Cortex of kidney (tissue), 1 donor: ENCODE data around the gene ANKMY2.
"Not testable (repeated sequence)": the region's sequence is repeated elsewhere in the genome, so short reads cannot be mapped to it uniquely, and the experiment has no call there.

Source experiments
- DNase-seq: peaks from one replicate; lab custom pipeline; 2025; lab: John Stamatoyannopoulos, UW

ANKMY2 gene

GRCh38 chr7:16626388-16626787 lies 19.2 kb downstream of the ANKMY2 start:
- DNase-seq, result no peak

GRCh38 chr7:16619979-16620408 lies 25.6 kb downstream of the ANKMY2 start:
- DNase-seq, result no peak

GRCh38 chr7:16616542-16616941 lies 29.0 kb downstream of the ANKMY2 start:
- no peak for DNase-seq

- no peak for DNase-seq
These were observed 29.4 kb downstream of the ANKMY2 start for GRCh38 chr7:16616122-16616521.

DNA sequence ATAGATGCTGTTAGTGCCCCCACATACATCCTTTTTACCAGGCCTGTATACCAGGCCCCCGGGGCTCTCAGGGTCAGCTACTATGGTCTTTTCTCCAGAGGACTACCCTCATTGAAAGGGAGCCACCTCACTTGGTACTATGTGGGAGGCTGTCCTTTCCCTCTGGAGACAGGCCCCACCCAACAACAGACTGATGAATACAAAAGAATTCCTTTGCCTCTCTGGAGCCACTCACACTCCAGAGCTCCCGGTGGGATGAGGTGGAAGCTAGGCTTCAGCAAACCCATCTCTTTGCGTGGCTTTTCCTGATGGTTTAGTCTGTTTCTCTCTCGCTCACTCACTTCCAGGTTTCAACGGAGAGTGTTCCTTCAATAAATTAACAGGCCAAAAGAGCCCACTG lies 30.3 kb downstream of the ANKMY2 start:
- DNase-seq, result no peak

DNA sequence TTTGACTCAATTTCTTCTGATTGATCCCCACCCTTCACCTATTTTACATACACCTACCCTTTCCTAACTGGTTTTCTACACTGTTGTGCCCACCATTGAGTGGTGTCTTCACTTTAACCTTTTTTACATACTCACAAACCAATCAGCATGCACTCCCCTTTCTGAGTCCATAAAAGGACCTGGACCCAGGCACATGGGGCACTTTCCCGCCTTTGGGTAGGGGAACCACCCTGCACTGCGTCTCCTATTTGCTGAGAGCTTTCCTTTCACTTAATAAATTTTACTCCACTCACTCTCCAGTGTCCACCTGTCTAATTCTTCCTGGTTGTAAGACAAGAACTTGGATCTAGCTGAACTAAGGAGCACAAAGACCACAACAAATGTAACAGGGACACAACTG lies 33.8 kb downstream of the ANKMY2 start:
- DNase-seq, result no peak

GRCh38 chr7:16609842-16610450 lies 35.6 kb downstream of the ANKMY2 start:
- DNase-seq, result no peak

DNA sequence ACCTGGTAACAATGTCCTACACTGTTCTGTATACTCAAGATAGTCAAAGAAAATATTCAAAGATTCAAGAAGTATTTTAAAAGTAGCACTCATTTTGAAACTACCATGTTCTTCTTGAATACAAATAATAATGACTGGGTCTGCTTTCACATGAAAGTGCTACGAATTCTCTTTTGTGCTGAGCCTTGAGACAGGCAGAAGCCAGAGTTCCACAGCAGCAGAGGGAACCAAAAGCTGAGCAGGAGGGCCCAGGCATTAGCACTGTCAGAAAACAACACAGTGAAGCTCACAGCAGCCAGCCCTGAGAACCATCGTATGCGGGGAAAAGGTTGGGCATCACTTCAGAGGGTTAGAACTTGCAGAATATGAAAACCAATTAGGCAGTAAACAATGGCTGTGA lies 38.9 kb downstream of the ANKMY2 start:
- DNase-seq, result no peak

DNA sequence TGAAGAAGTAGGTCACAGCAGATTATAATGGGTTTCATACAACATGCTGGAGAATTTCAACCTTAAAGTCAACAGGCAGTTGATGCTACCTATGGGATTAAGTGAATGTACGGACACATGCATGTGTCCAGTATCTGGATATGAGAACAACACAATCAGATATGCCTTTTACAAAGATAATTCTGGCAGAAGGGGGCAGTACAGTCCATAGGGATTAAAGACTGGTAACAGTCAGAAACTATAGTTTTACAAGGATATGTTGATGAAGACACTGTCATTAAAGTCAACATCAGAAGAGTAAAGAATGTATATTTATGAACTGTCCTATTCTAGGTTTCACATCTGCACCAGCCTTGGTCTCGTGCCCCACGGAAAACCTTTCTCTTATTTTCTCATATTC lies 41.5 kb downstream of the ANKMY2 start:
- DNase-seq, result no peak

DNA sequence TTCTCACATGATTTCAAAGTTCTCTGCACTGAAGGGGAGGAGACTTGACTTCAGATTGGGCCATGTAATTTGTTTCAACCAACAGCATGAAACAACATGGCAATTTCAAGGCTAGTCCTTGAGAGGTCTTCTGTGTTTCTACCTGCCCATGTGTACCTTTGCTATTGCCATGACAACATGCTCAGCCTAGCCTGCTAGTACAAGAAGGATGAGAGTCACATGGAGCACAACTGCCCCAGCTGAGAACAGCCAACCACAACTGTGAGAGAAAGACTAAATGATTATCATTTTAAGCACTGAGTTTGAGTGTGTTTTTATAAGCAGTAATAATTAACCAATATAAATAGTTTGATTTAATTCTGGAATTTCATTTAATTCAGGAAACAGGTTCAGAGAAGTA lies 41.9 kb downstream of the ANKMY2 start:
- no peak for DNase-seq

DNA sequence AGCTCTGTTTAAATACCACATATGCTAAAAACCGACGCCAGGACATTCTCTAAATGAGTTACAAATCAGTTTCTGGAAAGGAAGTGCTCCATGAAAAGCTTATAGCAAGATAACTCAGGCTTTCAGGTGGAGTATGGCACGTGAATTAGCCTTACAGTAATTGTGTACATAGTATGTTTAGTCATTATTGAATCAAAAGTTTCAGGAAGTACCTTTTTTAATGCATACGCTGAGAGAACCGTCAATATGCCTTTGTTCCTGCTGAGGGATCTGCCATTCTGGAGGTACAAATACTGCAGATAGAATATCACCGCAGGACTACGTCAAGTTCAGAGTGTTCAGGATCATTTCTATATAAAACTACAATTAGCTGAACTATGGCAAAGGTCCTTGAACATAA lies 45.7 kb downstream of the ANKMY2 start:
- DNase-seq, result no peak

- DNase-seq, result no peak
These were observed 47.5 kb downstream of the ANKMY2 start for GRCh38 chr7:16598015-16598414.

DNA sequence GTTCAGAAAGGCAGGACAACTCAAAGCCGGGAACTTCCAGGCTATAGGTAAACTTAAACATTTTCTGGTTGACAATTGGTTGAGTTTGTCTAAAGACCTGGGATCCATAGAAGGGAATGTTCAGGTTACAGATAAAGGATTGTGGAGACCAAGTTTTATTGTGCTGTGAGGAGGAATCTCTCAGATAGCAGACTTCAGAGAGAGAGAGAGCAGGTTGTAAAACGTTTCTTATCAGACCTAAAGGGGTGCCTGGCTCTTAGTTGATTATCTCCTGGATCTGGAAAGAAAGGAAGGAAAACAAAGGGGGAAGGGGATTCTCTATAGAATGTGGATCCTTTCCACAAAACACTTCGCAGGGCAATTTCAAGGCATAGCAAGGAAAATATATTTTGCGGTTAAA lies 50.0 kb downstream of the ANKMY2 start:
- DNase-seq, result not testable (repeated sequence)

DNA sequence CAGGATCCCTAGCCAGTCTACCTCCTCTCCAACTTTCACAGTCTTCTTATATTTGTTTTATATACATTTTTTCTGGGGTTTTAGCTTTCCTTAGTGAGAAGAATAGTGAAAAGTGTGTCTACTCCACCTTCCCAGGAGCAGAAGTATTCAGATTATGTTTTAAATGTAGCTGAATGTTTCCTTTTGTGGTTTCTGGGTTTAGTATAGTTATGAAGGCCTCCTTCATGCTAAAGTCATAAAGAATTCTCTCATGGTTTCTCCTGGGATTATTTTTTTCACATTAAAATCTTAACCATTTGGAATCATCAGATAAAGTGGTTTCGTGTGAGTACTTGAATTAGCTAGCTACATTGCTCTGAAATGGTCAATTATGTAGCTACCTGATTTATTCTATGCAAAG lies 50.9 kb downstream of the ANKMY2 start:
- DNase-seq, result no peak

GRCh38 chr7:16594061-16594460 lies 51.5 kb downstream of the ANKMY2 start:
- DNase-seq, result no peak

GRCh38 chr7:16592395-16592794 lies 53.2 kb downstream of the ANKMY2 start:
- no peak for DNase-seq

- no peak for DNase-seq
These were observed 55.1 kb downstream of the ANKMY2 start for GRCh38 chr7:16590424-16590823.

- no peak for DNase-seq
These were observed 55.7 kb downstream of the ANKMY2 start for GRCh38 chr7:16589881-16590280.

DNA sequence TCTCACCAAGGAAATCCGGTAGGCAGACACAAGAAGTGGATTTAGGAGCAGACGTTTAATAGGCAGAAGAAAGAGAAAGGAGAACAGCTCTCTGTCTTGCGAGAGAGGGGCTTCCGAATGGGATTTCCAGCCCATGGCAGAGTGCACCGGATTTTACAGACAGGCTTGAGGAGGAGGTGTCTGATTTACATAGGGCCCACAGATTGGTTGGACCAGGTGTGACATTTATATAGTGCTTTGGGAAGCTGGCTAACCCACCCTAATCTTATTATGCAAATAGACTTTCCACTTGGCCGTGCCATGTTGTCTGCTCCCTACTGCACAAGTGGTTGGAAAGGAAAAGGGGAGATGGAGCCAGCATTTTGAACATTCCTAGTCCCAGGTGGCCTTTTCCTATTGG lies 57.8 kb downstream of the ANKMY2 start:
- DNase-seq, result no peak

- no peak for DNase-seq
These were observed 58.4 kb downstream of the ANKMY2 start for GRCh38 chr7:16587129-16587528.

- no peak for DNase-seq
These were observed 59.3 kb downstream of the ANKMY2 start for GRCh38 chr7:16586081-16586874.

GRCh38 chr7:16585540-16585939 lies 60.0 kb downstream of the ANKMY2 start:
- no peak for DNase-seq

DNA sequence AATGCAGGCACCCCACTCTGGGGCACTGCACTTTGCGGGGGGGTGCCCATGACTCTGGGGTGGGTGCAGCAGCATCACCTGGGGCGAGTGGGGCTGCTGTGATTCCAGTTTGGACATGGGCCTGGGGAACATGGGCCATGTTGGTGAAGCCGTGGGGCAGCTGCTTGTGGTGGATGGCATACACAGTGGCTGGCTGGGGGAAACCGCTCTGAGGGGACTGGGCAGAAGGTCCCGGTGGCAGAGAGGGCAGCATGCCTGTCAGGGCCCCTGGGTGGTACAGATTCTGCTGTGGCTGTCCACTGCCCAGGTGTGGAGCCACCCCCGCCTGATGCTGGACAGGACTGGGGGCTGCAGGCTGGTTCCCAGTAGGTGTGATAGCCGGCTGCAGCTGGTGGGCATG lies 61.7 kb downstream of the ANKMY2 start:
- DNase-seq, result no peak

GRCh38 chr7:16581286-16581685 lies 64.3 kb downstream of the ANKMY2 start:
- no peak for DNase-seq
